Type B pancreatic cell (in vitro differentiated cells): ENCODE results near the gene ADPRS. TPM values are rescaled to one million over a fixed set of nuclear protein-coding genes. Genes with fewer than 3 reads are reported as not detected.

Source experiments
- DNase-seq: peaks from one replicate; pipeline ENCODE4 v3.0.0; 2021; ENCODE audit warnings: mixed read lengths; ENCODE audit not compliant: unreplicated experiment; ENCODE audit errors: extremely low spot score
- H3K27ac Mint-ChIP-seq: 2 replicates; pipeline ENCODE4 v1.8.0; 2021; ENCODE audit warnings: mild to moderate bottlenecking, mixed read lengths
- H3K27me3 Mint-ChIP-seq: 2 replicates; pipeline ENCODE4 v1.8.0; 2021; ENCODE audit warnings: mixed read lengths
- H3K36me3 Mint-ChIP-seq: 2 replicates; pipeline ENCODE4 v1.8.0; 2021; ENCODE audit warnings: mixed read lengths
- H3K4me1 Mint-ChIP-seq: one replicate; pipeline ENCODE4 v1.8.0; 2021; ENCODE audit warnings: mixed read lengths; ENCODE audit not compliant: unreplicated experiment
- H3K4me3 Mint-ChIP-seq: 2 replicates; pipeline ENCODE4 v1.8.0; 2021; ENCODE audit warnings: mild to moderate bottlenecking, mixed read lengths
- H3K9me3 Mint-ChIP-seq: 2 replicates; pipeline ENCODE4 v1.8.0; 2021; ENCODE audit warnings: mixed read lengths
- CTCF ChIP-seq: fragments of 200-600 bp; sonication (generic); conservative IDR thresholded peaks from 2 replicates; pipeline ENCODE4 v1.5.0; 2021; ENCODE audit warnings: antibody characterized with exemption, mild to moderate bottlenecking
- total RNA-seq: library from RNA; stranded (reverse); gene quantifications from 2 replicates; pipeline ENCODE4 v1.2.1, GENCODE V29; 2021; ENCODE audit warnings: low replicate concordance

The ADPRS gene
- total RNA-seq, 1 donor from 2014 or later: 31.9 TPM

- Mint-ChIP-seq H3K4me3 (no peak overlapping the region), H3K9me3 (no peaks in the 10 kb centered on the region)
These were observed 24.1 kb downstream of the ADPRS start for GRCh38 chr1:36112823-36113222.

GRCh38 chr1:36114371-36114770 lies 25.7 kb downstream of the ADPRS start:
- peaks cover 12% of the 10 kb centered on the region for H3K27me3 Mint-ChIP-seq
- no peaks in the 10 kb centered on the region for H3K36me3 Mint-ChIP-seq

More at GRCh38 chr1:36112823-36113222, 24.1 kb downstream of the ADPRS start:
- peaks cover 12% of the 10 kb centered on the region for H3K27me3 Mint-ChIP-seq
- no peak for TF ChIP-seq CTCF
- H3K36me3 Mint-ChIP-seq: no peaks in the 10 kb centered on the region
- no peak for DNase-seq
- H3K4me1 Mint-ChIP-seq: peaks cover 16% of the 10 kb centered on the region
- no peak overlapping the region for H3K27ac Mint-ChIP-seq

DNA sequence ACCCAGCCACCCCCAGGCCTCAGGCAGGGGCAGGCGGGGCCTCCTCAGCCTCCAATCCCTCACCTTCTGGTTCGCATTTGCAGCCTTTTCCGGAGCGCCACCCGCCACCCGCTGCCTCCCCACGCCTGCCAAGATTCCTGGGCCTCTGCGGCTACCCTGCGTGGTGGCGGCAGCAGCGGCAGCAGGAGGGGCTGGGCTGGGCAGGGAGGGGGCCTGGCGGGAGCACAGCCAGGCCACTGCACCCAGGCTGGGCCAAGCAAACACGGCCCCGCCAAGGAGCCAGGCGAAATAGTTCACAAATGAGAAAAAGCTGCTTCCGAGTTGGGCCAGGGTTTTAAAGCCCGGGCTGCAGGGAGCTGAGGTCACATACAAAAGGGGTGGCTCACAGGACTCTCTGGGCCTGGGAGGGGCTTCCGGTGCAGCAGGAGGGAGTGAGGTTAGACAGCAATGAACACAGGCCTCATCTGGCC lies 26.5 kb downstream of the ADPRS start:
- Mint-ChIP-seq H3K9me3 (no peaks in the 10 kb centered on the region), H3K4me3 (no peak overlapping the region), H3K36me3 (no peaks in the 10 kb centered on the region), H3K27me3 (peaks cover 14% of the 10 kb centered on the region), H3K4me1 (peaks cover 11% of the 10 kb centered on the region), H3K27ac (no peak overlapping the region)
- TF ChIP-seq CTCF: no peak
- no peak for DNase-seq

More at GRCh38 chr1:36114371-36114770, 25.7 kb downstream of the ADPRS start:
- Mint-ChIP-seq H3K9me3 (no peaks in the 10 kb centered on the region), H3K27ac (no peak overlapping the region), H3K4me3 (no peak overlapping the region), H3K4me1 (peaks cover 7% of the 10 kb centered on the region)
- DNase-seq: no peak
- no peak for TF ChIP-seq CTCF

GRCh38 chr1:36115931-36116330 lies 27.2 kb downstream of the ADPRS start:
- Mint-ChIP-seq H3K4me1 (peaks cover 11% of the 10 kb centered on the region), H3K27me3 (peaks cover 14% of the 10 kb centered on the region), H3K9me3 (no peaks in the 10 kb centered on the region), H3K27ac (no peak overlapping the region), H3K4me3 (no peak overlapping the region), H3K36me3 (no peaks in the 10 kb centered on the region)
- no peak for DNase-seq
- TF ChIP-seq CTCF: no peak

DNA sequence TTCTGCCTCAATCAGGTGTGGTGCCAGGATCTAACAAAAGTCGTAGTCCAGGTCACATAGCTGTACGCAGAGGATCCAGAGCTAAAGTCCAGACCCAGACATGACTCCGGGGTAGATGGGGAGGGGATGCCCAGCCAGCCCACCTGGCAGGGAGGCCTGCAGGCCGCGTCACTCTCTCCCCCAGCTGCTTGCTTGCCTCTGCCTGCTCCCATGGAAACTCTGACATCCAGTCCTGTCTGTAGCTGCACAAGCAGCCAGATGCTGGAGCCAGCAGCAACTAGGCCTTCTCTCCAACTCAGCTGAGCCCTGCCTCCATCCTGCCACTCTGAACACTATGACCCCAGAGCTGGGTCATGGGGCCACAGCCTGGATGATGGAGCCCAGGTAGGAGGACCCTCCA lies 28.2 kb downstream of the ADPRS start:
- H3K4me3 Mint-ChIP-seq: no peak overlapping the region
- DNase-seq: no peak
- H3K27me3 Mint-ChIP-seq: peaks cover 17% of the 10 kb centered on the region
- no peak for TF ChIP-seq CTCF
- H3K4me1 Mint-ChIP-seq: peaks cover 3% of the 10 kb centered on the region
- no peaks in the 10 kb centered on the region for H3K9me3 Mint-ChIP-seq
- no peak overlapping the region for H3K27ac Mint-ChIP-seq
- H3K36me3 Mint-ChIP-seq: no peaks in the 10 kb centered on the region
